Transverse colon (tissue), 3 donors: ENCODE measurements around the gene TBCEL.

Experiments
- EP300 ChIP-seq: sonication (generic); formaldehyde crosslinking; IDR thresholded peaks from one replicate; pipeline ENCODE4 v1.6.1; 2017; ENCODE audit warnings: antibody characterized with exemption, low read depth
- TF ChIP-seq, protein P1 (sequence below), 5 experiments: fragments of 200-600 bp in 3 of 5; fragments of 450-650 bp in 2 of 5; sonication (generic) in 3 of 5; IDR thresholded peaks; 1 replicate in 2 of 5; 2 replicates in 3 of 5; pipeline ENCODE4 v1.5.1; 2016 to 2017; ENCODE audit warnings: antibody characterized with exemption in 5 of 5, inconsistent platforms in 3 of 5, mild to moderate bottlenecking in 2 of 5, moderate library complexity in 1 of 5

DNA sequence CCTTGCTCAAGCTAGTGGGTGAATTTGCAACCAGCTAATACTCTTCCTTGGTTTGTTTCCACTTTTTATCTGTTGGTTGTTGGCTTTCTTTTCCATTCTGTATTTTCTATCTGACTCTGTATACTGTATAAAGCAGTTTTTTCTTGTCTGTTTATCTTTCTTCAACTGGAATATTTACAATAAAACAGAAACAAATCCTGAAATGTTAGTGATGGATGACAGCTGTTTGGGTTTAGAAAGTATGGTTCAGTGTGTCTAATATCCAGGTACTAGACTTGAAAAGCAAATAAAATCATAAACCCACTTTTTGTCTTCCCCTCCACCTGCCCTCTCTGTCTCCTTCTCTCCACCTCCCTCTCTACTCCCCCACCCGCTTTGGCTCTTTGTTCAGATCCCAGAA, 35.3 kb upstream of the TBCEL start:
- TF ChIP-seq, protein P1, sequence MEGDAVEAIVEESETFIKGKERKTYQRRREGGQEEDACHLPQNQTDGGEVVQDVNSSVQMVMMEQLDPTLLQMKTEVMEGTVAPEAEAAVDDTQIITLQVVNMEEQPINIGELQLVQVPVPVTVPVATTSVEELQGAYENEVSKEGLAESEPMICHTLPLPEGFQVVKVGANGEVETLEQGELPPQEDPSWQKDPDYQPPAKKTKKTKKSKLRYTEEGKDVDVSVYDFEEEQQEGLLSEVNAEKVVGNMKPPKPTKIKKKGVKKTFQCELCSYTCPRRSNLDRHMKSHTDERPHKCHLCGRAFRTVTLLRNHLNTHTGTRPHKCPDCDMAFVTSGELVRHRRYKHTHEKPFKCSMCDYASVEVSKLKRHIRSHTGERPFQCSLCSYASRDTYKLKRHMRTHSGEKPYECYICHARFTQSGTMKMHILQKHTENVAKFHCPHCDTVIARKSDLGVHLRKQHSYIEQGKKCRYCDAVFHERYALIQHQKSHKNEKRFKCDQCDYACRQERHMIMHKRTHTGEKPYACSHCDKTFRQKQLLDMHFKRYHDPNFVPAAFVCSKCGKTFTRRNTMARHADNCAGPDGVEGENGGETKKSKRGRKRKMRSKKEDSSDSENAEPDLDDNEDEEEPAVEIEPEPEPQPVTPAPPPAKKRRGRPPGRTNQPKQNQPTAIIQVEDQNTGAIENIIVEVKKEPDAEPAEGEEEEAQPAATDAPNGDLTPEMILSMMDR (IDR thresholded peaks at IDR 0.05): no peak
- TF ChIP-seq EP300: no peak
